ENCODE data around the gene LENG9. TPM values are rescaled to one million over a fixed set of nuclear protein-coding genes. Genes with fewer than 3 reads are reported as not detected.

LENG9 gene
- total and polyA plus RNA-seq, 2 of the 13 experiments (the other 11 are each of a cell fraction or from before 2014, with no cell fraction given), result 0.75 to 2.9 TPM

- no peak for TF ChIP-seq KDM6A (CRISPR knock-in tag; IDR thresholded peaks at IDR 0.05; ENCODE audit: low read depth)
- no peak for TF ChIP-seq GLMP (CRISPR knock-in tag; IDR thresholded peaks at IDR 0.05; ENCODE audit: borderline replicate concordance)
- TF ChIP-seq AHDC1 (CRISPR knock-in tag; IDR thresholded peaks at IDR 0.05; ENCODE audit: borderline replicate concordance), result no peak
- TF ChIP-seq ARNT2 (CRISPR knock-in tag; IDR thresholded peaks at IDR 0.05; ENCODE audit: low read depth), result peak; percentile 58; the same call in 1 of the 2 replicates
- TF ChIP-seq CBX5 (CRISPR knock-in tag; IDR thresholded peaks at IDR 0.05; ENCODE audit: borderline replicate concordance), result no peak
- TF ChIP-seq ZNF562 (CRISPR knock-in tag; IDR thresholded peaks at IDR 0.05; ENCODE audit: borderline replicate concordance), result no peak
- peak; percentile 75 for TF ChIP-seq TAF1 (CRISPR knock-in tag; IDR thresholded peaks at IDR 0.05)
- no peak for TF ChIP-seq ZNF660 (CRISPR knock-in tag; IDR thresholded peaks at IDR 0.05; ENCODE audit: borderline replicate concordance, low read depth)
- TF ChIP-seq ZNF572 (CRISPR knock-in tag; IDR thresholded peaks at IDR 0.05), result no peak
- no peak for TF ChIP-seq JUN (CRISPR knock-in tag; IDR thresholded peaks at IDR 0.05)
- peak; percentile 72 for TF ChIP-seq THAP11 (CRISPR knock-in tag; IDR thresholded peaks at IDR 0.05)
- TF ChIP-seq ATF2 (CRISPR knock-in tag; IDR thresholded peaks at IDR 0.05), result 0 out of 2 replicates have a peak, but pooled peaks have one; percentile 13
- no peak for TF ChIP-seq ZFP36 (IDR thresholded peaks at IDR 0.05; ENCODE audit: borderline replicate concordance, low read depth, low read length, partially characterized antibody)
- peak; percentile 78 for TF ChIP-seq RBM39 (IDR thresholded peaks at IDR 0.05; ENCODE audit: low read depth, low read length, poor library complexity, severe bottlenecking)
- no peak for TF ChIP-seq GPBP1L1 (CRISPR knock-in tag; IDR thresholded peaks at IDR 0.05)
- TF ChIP-seq ZNF841 (CRISPR knock-in tag; IDR thresholded peaks at IDR 0.05; ENCODE audit: borderline replicate concordance), result no peak
- TF ChIP-seq TEF (CRISPR knock-in tag; IDR thresholded peaks at IDR 0.05), result no peak
These were observed 1.2 kb upstream of the LENG9 start (continued) for GRCh38 chr19:54464630-54465425.

Measured in HepG2 (cell line).